GM18909 (cell line): Measurements from ENCODE around the gene SDR42E2.
"Not testable (repeated sequence)": the region's sequence is repeated elsewhere in the genome, so short reads cannot be mapped to it uniquely, and the experiment has no call there.

Experiments
- ATAC-seq: cut with Tn5 transposase; IDR thresholded peaks from one replicate; pipeline ENCODE4 v1.9.1; 2021; ENCODE audit warnings: mild to moderate bottlenecking; ENCODE audit not compliant: unreplicated experiment, poor library complexity

The SDR42E2 gene

DNA sequence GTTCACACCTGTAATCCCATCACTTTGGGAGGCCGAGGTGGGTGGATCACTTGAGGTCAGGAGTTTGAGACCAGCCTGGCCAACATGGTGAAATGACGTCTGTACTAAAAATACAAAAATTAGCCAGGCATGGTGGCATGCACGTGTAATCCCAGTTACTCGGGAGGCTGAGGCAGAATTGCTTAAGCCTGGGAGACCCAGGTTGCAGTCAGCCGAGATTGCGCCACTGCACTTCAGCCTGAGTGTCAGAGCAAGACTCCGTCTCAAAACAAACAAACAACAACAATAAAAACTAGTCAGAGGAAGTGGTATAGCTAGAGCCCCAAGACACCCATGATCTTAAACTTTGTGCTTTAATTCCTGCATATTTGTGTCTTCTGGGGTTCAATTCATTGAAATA is 9.2 kb upstream of the SDR42E2 start:
- ATAC-seq: not testable (repeated sequence)

DNA sequence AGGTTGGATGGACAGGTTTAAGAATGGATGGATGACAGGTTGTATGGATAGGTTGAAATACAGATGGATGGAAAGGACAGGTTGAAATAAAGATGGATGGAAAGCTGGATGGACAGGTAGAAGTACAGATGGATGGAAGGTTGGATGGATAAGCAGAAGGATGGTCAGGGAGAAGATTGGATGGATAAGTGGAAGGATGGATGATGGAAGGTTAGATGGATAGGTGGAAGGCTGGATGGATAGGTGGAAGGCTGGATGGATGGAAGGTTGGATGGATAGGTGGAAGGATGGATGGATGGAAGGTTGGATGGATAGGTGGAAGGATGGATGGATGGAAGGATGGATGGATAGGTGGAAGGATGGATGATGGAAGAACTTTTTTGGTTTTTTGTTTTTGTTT is 905 bp upstream of the SDR42E2 start:
- ATAC-seq: no peak

DNA sequence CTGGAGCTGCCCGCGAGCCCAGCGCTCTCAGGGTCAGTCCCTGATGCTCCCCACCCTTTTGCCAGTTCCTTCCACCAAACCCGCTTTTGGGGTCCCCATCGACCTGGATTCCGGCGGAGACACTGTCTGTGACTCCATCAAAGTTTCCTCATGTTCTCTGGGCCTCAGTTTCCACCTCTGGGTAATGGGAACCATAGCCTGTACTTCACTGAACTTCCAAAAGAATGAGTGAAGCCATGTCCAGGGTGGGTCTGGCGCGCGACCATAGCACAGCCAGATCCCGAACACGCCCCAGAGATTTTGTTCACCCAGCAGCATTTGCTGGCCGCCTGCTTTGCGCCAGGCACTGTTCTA is 327 bp downstream of the SDR42E2 start:
- ATAC-seq: no peak

DNA sequence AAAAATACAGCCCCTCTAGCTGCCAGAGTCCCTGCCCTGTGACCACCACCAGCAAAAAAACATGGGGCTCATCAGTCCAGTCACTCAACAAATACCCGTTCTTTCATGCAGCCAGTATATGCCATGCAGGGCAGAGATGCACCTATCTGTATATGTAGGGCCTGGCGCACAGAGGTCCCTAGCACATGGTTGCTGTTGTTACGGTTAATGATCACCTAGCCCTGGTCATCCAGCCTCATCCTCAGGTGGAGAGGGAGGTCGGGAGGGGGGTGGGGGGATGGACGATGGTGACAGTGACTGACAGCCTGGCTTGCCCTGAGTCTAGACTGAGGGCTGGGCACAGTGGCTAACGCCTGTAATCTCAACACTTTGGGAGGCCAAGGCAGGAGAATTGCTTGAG is 1.5 kb downstream of the SDR42E2 start:
- ATAC-seq: no peak

DNA sequence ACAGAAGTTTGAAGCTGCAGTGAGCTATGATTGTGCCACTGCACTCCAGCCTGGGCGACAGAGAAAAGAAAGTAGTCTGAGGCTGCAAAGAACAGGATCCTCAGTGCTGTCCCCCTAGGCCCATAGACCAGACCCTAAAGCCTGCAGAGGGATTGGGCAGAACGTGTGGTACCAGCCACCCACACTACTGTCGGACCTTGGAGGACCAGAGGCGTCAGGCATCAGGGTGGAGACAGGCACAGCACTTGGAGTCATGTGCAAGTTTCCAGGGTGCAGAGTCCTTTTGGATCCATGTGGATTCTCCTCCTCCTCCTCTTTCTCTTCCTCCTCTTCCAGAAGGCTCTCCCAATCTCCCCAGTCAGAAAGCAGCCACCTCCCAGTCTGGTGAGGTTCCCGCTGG is 2.2 kb downstream of the SDR42E2 start:
- ATAC-seq: no peak

DNA sequence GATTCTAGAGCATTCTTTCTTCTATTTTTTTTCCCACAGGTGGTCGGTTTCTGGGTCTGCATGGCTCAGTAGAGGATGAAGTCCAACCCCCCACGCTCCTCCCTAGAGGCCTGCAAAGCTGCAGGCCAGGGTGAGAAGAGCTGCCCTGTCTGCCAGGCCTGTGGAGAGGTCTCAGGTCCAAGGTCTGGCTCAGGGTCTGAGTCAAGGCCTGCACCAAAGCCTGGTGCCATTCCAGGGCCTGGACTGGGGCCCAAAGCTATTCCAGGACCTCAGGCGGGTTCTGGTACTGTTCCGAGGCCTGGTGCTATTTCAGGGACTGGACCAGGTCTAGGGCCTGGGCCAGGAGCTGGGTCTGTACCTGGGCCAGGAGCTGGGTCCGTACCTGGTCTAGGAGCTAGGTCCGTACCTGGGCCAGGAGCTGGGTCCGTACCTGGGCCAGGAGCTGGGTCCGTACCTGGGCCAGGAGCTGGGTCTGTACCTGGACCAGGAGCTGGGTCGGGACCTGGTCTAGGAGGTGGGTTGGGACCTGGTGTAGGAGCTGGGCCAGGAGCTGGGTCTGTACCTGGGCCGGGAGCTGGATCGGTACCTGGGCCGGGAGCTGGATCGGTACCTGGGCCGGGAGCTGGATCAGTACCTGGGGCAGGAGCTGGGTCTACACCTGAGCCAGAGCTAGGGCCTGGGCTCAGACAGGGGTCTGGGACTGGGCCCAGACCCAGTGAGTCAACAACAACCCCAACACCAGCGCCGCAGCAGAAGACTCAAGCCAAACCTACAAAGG is 3.4 kb downstream of the SDR42E2 start:
- ATAC-seq: no peak

DNA sequence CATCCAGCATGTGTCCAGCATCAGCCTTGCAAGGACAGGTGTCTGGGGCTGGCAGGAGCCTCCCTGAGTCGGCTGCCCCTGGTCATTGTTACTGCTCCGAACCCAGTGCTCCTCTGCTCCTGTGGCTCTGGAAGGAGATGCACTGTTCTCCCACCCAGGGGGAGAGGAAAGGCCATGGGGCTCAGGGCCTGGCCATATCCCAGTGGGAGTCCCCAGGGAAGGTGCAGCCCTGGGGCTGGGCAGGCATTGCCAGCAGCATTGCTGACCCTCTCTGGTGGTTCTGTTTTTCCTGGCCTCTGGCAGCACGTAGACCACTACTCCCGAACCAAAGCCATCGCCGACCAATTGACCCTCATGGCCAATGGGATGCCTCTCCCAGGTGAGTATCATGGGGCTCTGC is 9.6 kb downstream of the SDR42E2 start:
- no peak for ATAC-seq

DNA sequence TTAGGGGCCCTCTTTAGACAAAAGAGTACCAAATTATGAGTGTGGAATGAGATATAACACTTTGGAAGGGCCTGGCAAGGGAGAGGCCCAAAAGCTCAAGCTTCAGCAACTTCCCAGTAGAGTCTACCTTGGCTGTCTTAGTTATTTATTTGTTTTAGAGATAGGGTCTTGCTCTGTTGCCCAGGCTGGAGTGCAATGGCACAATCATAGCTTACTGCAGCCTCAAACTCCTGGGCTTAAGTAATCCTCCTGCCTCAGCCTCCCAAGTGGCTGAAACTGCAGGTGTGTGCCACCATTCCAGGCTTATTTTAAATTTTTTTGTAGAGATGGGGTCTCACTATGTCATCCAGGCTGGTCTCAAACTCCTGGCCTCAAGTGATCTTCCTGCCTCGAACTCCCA is 10.3 kb downstream of the SDR42E2 start:
- not testable (repeated sequence) for ATAC-seq

DNA sequence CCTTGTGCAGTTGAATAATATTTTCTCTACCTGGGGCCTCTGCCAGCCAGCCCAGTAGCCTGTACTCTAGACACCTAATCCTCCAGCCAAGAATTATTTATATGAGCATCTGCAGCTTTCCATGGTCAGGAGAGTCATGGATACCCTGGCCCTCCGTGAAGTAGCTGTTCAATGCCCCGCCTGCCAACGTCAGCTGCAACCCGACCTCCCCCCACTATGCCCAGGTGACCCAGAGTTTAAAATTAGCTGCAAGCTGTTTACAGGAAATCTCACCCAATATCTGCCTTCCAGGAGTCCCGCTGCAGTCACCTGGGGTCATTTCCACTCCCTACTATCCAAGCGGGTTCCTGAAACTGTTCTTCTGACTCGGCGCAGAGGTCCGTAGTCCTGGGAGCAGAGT is 12.3 kb downstream of the SDR42E2 start:
- no peak for ATAC-seq

DNA sequence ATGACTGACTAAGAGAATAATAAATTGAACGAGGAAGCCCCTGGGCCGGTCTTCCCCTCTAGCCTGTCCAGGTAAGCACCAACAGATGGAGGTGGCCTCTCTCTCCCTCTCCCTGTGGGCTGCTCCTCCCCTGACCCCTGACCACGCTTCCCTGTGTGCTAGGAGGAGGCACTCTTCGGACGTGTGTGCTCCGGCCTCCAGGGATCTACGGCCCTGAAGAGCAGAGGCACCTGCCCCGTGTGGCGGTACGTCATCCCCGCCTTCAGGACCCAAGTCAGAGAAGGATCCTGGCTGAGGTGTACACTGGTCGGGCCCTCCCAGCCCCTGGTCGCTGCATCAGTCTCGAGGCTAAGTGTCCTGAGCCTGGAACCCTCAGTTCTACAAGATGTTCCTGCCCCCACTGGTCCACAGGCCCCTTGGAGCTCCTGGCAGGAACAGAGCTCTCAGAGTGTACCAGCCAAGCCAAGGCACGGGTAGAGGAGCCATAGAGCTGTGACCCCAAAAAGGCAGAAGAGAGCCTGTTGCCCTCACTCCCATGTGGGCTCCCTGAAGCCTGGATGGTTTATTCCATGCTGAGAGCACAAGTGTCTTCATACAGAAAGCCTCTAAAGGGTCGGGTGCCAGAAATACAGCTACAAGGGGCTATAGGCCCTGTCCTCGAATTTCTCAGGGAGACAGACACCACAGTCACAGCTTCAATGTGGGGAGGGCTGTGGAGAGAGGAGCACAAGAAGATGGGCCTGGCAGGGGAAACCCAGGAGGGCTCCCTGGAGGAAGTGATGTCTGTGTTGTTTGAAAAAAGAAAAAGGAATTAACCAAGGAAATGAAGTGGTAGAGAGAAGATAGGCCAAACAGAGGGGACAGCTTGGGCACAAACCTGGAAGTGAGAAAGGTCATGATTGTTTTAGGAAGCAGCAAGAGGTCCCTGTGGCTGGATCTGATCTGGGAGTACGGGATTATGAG is 15.9 kb downstream of the SDR42E2 start:
- ATAC-seq: no peak

DNA sequence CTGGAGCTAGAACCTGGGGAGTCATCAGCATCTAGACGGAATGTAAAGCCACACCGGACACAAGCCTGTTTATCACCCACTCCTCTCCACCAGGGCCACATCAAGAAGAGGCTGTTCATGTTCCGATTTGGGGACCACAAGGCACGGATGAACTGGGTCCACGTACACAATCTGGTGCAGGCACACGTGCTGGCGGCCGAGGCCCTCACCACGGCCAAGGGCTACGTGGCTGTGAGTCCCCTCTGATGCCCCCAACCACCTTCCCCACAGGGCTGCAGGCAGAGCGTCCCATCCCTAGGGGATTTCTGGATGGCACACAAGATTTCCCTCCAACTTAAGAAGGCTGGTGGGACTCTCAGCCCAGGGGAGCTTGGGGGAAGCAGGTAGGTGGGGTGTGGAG is 19.1 kb downstream of the SDR42E2 start:
- ATAC-seq: no peak

DNA sequence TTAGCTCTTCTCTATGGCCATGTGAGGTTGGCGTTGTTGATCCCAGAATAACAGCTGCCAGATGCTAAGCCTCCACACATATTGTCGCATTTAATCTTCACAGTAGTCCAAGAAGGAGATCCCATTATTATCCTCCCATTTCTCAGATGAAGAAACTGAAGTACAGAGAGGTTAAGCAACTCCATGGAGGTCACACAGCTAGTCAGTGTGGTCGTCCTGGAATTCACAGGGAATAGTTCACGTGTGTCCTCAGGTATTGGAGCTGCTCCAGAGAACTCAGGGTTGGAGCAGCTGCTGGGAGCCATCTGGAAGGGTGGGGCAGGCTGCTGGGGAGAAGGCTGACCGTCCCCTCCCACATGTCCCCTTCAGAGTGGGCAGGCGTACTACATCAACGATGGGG is 19.5 kb downstream of the SDR42E2 start:
- no peak for ATAC-seq

DNA sequence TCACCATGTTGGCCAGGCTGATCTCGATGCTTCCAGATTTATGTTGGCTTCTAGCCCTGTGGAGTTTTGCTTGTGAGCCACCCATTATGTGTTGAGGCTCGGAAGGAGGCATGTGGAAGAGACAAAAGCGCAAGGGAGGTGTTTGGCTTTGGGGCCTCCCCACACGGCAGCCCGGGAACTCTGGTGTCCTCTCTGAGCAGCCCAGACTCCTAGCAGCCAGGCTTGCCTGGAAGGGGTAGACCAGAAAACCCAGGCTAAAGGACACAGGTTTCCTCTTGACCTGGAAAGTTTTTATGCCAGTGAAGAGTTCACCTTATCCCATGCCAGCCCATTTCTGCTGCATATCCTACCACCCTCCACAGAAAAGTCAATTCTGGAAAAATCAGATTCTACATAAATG is 21.0 kb downstream of the SDR42E2 start:
- ATAC-seq: no peak

DNA sequence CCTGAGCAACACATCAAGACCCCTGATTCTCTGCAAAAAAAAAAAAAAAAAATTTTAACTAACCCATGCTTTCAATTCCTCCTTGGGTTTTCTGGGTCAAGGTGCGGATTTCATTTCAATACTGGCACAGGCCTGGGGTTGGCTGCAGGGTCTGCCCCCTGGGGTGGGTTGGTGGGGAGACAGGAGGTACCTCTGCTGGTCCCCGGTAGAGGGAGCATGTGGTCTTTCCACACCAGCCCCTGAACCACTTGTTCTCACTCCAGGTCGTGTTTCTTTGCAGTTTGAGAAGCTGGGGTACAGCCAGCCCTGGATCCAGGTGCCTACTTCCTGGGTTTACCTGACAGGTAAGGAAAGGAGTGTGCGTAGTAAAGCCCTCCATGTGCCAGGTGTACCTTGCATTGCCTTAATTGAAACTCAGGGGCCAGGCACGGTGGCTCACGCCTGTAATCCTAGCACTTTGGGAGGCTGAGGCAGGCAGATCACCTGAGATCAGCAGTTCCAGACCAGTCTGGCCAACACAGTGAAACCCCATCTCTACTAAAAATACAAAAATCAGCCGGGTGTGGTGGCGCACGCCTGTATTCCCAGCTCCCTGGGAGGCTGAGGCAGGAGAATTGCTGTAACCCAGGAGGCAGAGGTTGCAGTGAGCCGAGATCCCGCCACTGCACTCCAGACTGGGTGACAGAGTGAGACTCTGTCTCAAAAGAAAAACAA is 21.8 kb downstream of the SDR42E2 start:
- ATAC-seq: no peak

DNA sequence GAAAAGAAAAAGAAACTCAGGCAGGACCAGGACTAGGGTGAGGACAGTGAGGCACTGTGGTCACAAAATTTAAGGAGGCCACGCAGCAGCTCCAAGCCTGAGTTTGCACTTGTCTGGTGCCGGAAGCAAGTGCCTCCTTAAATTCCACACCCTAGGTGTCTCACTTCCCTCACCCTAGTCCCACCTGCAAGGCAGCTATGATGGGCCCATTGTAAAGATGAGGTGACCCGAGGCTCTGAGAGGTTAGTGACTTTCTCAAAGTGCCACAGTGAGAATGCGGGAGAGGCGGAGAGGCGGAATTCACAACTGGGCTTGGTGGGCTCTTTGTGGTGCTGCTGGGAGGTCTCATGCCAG is 22.3 kb downstream of the SDR42E2 start:
- ATAC-seq: no peak

DNA sequence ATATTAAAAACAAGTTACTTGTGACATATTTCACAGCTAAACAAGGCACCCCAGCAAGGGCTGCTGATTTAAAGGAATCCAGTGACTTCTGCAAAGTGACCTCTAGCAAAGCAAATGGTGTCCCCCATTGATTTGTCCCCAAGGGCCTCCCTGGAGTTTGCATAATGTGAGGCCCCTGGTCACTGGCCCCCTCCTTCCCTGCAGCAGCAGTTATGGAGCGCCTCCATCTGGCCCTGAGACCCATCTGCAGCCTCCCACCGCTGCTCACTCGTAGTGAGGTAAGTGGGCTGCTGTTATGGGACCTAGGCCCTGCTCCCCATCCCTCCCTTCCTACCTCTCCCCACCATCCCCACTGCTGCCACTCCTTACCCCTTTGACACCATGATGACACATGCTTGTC is 24.2 kb downstream of the SDR42E2 start:
- no peak for ATAC-seq

DNA sequence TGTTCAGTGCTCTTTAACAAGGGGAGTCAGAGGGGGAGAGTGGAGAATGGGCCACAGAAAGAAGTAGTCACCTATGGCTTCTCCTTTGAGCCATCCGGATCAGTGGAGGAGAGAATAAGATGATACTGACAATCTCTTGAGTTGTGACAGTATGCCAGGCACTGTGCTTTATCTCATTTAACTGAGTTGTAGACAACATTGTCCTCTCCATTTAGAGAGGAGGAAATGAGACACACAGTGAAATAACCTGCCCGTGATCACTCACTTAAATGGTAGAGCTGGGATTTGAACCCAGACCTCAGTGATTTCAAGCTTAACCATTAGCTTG is 25.9 kb downstream of the SDR42E2 start:
- ATAC-seq: no peak

DNA sequence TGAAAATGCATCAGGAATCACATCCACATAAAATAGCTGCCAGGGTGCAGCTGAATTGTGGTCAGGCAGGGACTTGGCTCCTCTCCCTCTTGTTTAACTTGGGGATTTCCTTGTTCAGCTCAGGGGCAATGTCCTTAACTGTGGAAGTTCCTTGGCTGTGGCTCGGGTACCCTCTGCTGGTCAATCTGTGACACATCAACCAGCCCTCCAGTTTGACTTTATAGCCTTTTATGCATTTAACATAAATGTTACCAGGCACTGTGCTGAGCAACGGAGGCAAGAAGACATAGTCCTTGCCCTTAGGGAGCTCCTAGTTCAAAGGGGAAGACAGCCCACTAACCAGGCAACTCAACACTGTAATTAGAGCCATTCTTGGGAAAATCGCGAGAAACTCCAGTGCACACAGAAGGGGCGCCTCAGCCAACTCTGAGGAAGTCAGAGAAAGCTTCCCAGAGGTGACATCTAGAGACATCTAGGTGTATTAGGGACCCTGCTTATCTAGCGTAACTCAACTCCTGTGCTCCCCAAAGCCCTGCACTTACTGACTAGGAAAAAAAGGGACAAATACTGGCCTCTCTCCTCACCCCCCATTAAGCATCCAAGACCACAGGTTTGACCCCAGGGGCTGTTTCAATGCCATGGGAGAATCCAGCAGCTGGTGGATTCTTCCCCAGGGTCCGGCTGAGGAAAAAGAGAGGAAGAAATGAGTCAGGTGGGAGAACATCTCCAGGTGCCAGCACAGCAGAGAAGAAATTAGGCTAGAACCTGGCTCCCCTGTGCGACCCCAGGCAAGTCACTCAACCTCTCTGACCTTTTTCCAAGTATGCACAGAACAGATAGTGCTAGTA is 26.5 kb downstream of the SDR42E2 start:
- ATAC-seq: no peak

DNA sequence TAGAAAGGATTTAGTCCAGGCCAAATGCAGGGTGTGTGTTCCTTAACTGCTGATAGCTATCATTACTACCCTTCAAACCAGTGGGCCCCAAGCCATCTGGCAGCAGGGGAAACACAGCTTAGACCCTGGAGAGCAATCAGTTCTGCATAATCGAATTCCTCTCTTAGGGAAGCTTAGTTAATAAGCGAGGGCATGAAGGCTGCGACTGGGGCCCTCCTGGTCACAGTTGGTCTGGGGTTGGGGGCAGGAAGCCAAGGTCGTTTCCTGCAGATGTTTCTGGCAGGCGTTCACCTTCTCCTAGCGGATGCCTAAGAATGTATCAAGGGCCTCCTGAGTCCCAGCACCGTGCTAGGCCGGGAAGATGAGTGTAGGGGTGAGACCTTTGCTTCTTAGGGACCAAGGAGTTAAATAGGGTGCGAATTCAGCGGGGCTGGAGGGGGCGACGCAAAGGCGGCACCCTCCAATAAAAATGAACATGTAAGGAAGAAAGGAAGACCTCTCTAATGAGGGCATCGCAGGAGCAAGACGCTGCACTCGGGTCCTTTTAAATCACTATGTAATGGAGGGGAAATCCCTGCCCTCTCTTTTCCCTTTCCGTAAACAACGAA is 27.3 kb downstream of the SDR42E2 start:
- no peak for ATAC-seq
